Tibial nerve (tissue), 4 donors: ENCODE measurements around the gene HAGH.

Experiments
- EP300 ChIP-seq, 2 donors: sonication (generic); formaldehyde crosslinking; IDR thresholded peaks; one replicate each; pipeline ENCODE4 v1.6.1; 2017; ENCODE audit warnings: antibody characterized with exemption in 2 of 2, mild to moderate bottlenecking in 1 of 2
- POLR2A ChIP-seq, 2 donors: fragments of 450-650 bp; IDR thresholded peaks; one replicate each; pipeline ENCODE4 v1.6.1; 2017; ENCODE audit warnings: antibody characterized with exemption in 2 of 2, mild to moderate bottlenecking in 2 of 2, moderate library complexity in 2 of 2
- TF ChIP-seq, protein P1 (sequence below), 5 experiments: fragments of 200-600 bp in 3 of 5; fragments of 450-650 bp in 2 of 5; sonication (generic) in 3 of 5; IDR thresholded peaks; one replicate each; pipeline ENCODE4 v1.5.1; 2016 to 2019; ENCODE audit warnings: antibody characterized with exemption in 5 of 5, mild to moderate bottlenecking in 3 of 5, moderate library complexity in 2 of 5

DNA sequence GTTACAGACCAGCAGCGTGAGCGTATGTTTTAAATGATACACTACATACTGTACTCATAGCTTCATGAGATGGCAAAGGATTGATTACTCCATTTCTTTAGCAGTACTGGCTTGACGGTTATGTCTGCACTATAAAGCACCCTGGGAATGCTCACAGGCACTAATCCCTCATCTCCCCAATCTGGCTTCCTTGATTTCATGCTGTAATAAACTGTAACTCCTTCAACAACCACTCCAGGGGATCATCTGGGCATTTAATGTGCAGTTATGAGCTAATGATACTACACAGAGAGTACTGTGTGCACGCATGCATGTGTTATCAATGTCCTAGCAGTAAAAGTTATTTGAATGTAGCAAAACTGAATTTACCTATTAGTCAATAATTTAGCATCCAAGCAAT is 25.2 kb upstream of the HAGH start:
- TF ChIP-seq, protein P1, sequence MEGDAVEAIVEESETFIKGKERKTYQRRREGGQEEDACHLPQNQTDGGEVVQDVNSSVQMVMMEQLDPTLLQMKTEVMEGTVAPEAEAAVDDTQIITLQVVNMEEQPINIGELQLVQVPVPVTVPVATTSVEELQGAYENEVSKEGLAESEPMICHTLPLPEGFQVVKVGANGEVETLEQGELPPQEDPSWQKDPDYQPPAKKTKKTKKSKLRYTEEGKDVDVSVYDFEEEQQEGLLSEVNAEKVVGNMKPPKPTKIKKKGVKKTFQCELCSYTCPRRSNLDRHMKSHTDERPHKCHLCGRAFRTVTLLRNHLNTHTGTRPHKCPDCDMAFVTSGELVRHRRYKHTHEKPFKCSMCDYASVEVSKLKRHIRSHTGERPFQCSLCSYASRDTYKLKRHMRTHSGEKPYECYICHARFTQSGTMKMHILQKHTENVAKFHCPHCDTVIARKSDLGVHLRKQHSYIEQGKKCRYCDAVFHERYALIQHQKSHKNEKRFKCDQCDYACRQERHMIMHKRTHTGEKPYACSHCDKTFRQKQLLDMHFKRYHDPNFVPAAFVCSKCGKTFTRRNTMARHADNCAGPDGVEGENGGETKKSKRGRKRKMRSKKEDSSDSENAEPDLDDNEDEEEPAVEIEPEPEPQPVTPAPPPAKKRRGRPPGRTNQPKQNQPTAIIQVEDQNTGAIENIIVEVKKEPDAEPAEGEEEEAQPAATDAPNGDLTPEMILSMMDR (IDR thresholded peaks at IDR 0.05) = no peak
- TF ChIP-seq POLR2A (IDR thresholded peaks at IDR 0.05) (no peak), EP300 (IDR thresholded peaks at IDR 0.05) (no peak)
